Muscle of leg (tissue), 11 donors: ENCODE measurements around the gene TBC1D14. TPM values are rescaled to one million over a fixed set of nuclear protein-coding genes. Genes with fewer than 3 reads are reported as not detected.

Experiments used
- DNase-seq: peaks from one replicate; pipeline ENCODE4 v3.0.0; 2013
- H3K27ac ChIP-seq: one replicate; pipeline ENCODE4 v1.5.1; 2013; ENCODE audit warnings: mild to moderate bottlenecking, low read length, control low read depth
- H3K27me3 ChIP-seq: one replicate; pipeline ENCODE4 v1.6.1; 2013; ENCODE audit warnings: low read length; ENCODE audit not compliant: control insufficient read depth, insufficient read depth
- H3K36me3 ChIP-seq: one replicate; pipeline ENCODE4 v1.6.1; 2013; ENCODE audit warnings: low read length; ENCODE audit not compliant: control insufficient read depth, insufficient read depth
- H3K4me1 ChIP-seq: one replicate; pipeline ENCODE4 v1.6.1; 2013; ENCODE audit warnings: low read length; ENCODE audit not compliant: control insufficient read depth, insufficient read depth
- H3K4me3 ChIP-seq: one replicate; pipeline ENCODE4 v1.5.1; 2013; ENCODE audit warnings: low read length, control low read depth
- H3K9me3 ChIP-seq: replicated peaks from 2 replicates; pipeline ENCODE4 v1.6.1; 2013; ENCODE audit warnings: low read depth, low read length; ENCODE audit not compliant: control insufficient read depth
- WGBS: methylation state at CpG from one replicate; pipeline ENCODE4 v1.1.5; 2013; ENCODE audit warnings: missing lambda C conversion rate; ENCODE audit not compliant: insufficient coverage; 5-methylcytosine and 5-hydroxymethylcytosine counted together
- polyA plus RNA-seq, 8 donors: library from polyadenylated mRNA; unstranded; fragments of 120-200 nt; gene quantifications; one replicate each; pipeline versions ENCODE4 v1.2.1 to v1.2.3, GENCODE V29; 2013; ENCODE audit warnings: inconsistent platforms in 1 of 8, low replicate concordance in 1 of 8; ENCODE audit not compliant: insufficient read length in 8 of 8, insufficient read depth in 1 of 8
- total RNA-seq: library from RNA; stranded (reverse); fragments of 120-200 nt; gene quantifications from one replicate; pipeline ENCODE4 v1.2.4, GENCODE V29; 2013

TBC1D14 gene
- total and polyA plus RNA-seq, 9 donors = 31.3 to 45.2 (median 38.7) TPM

GRCh38 chr4:6992728-6993677, 83.4 kb downstream of the TBC1D14 start:
- Histone ChIP-seq H3K27me3 (no peaks in the 10 kb centered on the region), H3K27ac (no peak overlapping the region), H3K4me3 (no peak overlapping the region), H3K4me1 (peaks cover 36% of the 10 kb centered on the region), H3K36me3 (peaks cover 46% of the 10 kb centered on the region), H3K9me3 (no peaks in the 10 kb centered on the region)
- 76% methylated on average over 7 of the region's 15 CpGs for WGBS
- no peak for DNase-seq

GRCh38 chr4:6996481-6996880, 86.9 kb downstream of the TBC1D14 start:
- WGBS = 95% methylated on average over 6 of the region's 12 CpGs
- Histone ChIP-seq H3K9me3 (no peaks in the 10 kb centered on the region), H3K4me3 (no peak overlapping the region), H3K27ac (no peak overlapping the region), H3K36me3 (peaks cover 60% of the 10 kb centered on the region), H3K27me3 (no peaks in the 10 kb centered on the region), H3K4me1 (peaks cover 25% of the 10 kb centered on the region)
- DNase-seq = no peak

GRCh38 chr4:6999172-7000086, 89.8 kb downstream of the TBC1D14 start:
- H3K36me3 ChIP-seq = peaks cover 73% of the 10 kb centered on the region
- DNase-seq = peak; percentile 66
- H3K27me3 ChIP-seq = no peaks in the 10 kb centered on the region
- WGBS = 84% methylated on average over 14 of the region's 14 CpGs
- H3K4me1 ChIP-seq = peaks cover 16% of the 10 kb centered on the region
- no peaks in the 10 kb centered on the region for H3K9me3 ChIP-seq
- no peak overlapping the region for H3K4me3 ChIP-seq
- H3K27ac ChIP-seq = peak overlapping the region; percentile 15

GRCh38 chr4:7000421-7001176, 91.0 kb downstream of the TBC1D14 start:
- peaks cover 16% of the 10 kb centered on the region for H3K4me1 ChIP-seq

GRCh38 chr4:7001271-7001670, 91.6 kb downstream of the TBC1D14 start:
- no peaks in the 10 kb centered on the region for H3K27me3 ChIP-seq
- no peak overlapping the region for H3K27ac ChIP-seq
- H3K4me1 ChIP-seq = peaks cover 16% of the 10 kb centered on the region
- DNase-seq = no peak
- H3K4me3 ChIP-seq = no peak overlapping the region
- H3K9me3 ChIP-seq = no peaks in the 10 kb centered on the region
- H3K36me3 ChIP-seq = peaks cover 75% of the 10 kb centered on the region
- 95% methylated on average over 7 of the region's 7 CpGs for WGBS

More at GRCh38 chr4:7000421-7001176, 91.0 kb downstream of the TBC1D14 start:
- Histone ChIP-seq H3K36me3 (peaks cover 72% of the 10 kb centered on the region), H3K4me3 (no peak overlapping the region), H3K27me3 (no peaks in the 10 kb centered on the region), H3K9me3 (no peaks in the 10 kb centered on the region), H3K27ac (no peak overlapping the region)
- no peak for DNase-seq
- 98% methylated on average over 17 of the region's 18 CpGs for WGBS

GRCh38 chr4:7002336-7002735, 92.7 kb downstream of the TBC1D14 start:
- Histone ChIP-seq H3K4me3 (no peak overlapping the region), H3K36me3 (peaks cover 74% of the 10 kb centered on the region), H3K27ac (no peak overlapping the region), H3K27me3 (no peaks in the 10 kb centered on the region), H3K4me1 (peaks cover 18% of the 10 kb centered on the region), H3K9me3 (no peaks in the 10 kb centered on the region)
- 86% methylated on average over 1 of the region's 7 CpGs for WGBS
- no peak for DNase-seq

- no peak overlapping the region for H3K27ac ChIP-seq
- H3K9me3 ChIP-seq = no peaks in the 10 kb centered on the region
- no peak for DNase-seq
- no peaks in the 10 kb centered on the region for H3K27me3 ChIP-seq
- 60% methylated on average over 1 of the region's 11 CpGs for WGBS
- peaks cover 76% of the 10 kb centered on the region for H3K36me3 ChIP-seq
- H3K4me3 ChIP-seq = no peak overlapping the region
- H3K4me1 ChIP-seq = peaks cover 18% of the 10 kb centered on the region
Observed at GRCh38 chr4:7003176-7003878, 93.7 kb downstream of the TBC1D14 start.

GRCh38 chr4:7003879-7004240, 94.2 kb downstream of the TBC1D14 start:
- Histone ChIP-seq H3K4me3 (no peak overlapping the region), H3K36me3 (peaks cover 77% of the 10 kb centered on the region), H3K27ac (no peak overlapping the region), H3K27me3 (no peaks in the 10 kb centered on the region), H3K4me1 (peaks cover 18% of the 10 kb centered on the region), H3K9me3 (no peaks in the 10 kb centered on the region)
- 85% methylated on average over 3 of the region's 8 CpGs for WGBS
- DNase-seq = no peak

- Histone ChIP-seq H3K4me1 (peaks cover 15% of the 10 kb centered on the region), H3K4me3 (no peak overlapping the region), H3K9me3 (no peaks in the 10 kb centered on the region), H3K27me3 (no peaks in the 10 kb centered on the region), H3K27ac (no peak overlapping the region), H3K36me3 (peaks cover 76% of the 10 kb centered on the region)
- no peak for DNase-seq
- WGBS = 100% methylated on average over 2 of the region's 4 CpGs
Observed at GRCh38 chr4:7004331-7004730, 94.7 kb downstream of the TBC1D14 start.
